ENCODE measurements around the gene ATRN.
"Not testable (repeated sequence)": the region's sequence is repeated elsewhere in the genome, so short reads cannot be mapped to it uniquely, and the experiment has no call there.

ATRN gene

GRCh38 chr20:3586093-3586492, 115.3 kb downstream of the ATRN start:
- no peak overlapping the region for H3K4me3 ChIP-seq (ENCODE audit: low read depth, low read length)
- no peak for DNase-seq (ENCODE audit: low read depth)
- TF ChIP-seq CTCF (conservative IDR thresholded peaks at IDR 0.05; ENCODE audit: low read depth, low read length), result no peak

- H3K4me3 ChIP-seq (ENCODE audit: low read depth, low read length), result no peak overlapping the region
- no peak for TF ChIP-seq CTCF (conservative IDR thresholded peaks at IDR 0.05; ENCODE audit: low read depth, low read length)
- DNase-seq (ENCODE audit: low read depth), result no peak
Observed at GRCh38 chr20:3590164-3590563, 119.3 kb downstream of the ATRN start.

DNA sequence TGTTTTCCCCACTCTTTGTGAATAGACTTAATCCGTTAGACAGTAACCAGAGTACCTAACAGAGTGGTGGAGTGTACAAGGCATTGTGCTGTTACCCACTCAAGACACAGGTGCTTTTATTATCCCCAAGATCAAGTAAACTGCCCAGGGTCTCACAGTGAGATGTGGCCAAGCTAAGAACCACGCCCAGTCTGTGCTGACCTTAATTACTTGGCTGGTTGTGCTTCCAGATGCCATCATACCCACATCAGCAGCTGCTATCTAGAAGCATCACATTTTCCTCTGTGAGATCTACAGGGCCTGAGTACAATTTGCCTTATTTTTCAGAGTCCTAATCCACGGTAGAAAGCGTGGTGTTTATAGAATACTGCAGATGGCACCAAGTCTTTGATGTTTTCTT, 122.1 kb downstream of the ATRN start:
- no peak for DNase-seq (ENCODE audit: low read depth)
- H3K4me3 ChIP-seq (ENCODE audit: low read depth, low read length), result no peak overlapping the region
- TF ChIP-seq CTCF (conservative IDR thresholded peaks at IDR 0.05; ENCODE audit: low read depth, low read length), result no peak

GRCh38 chr20:3595541-3595940, 124.7 kb downstream of the ATRN start:
- no peak for TF ChIP-seq CTCF (conservative IDR thresholded peaks at IDR 0.05; ENCODE audit: low read depth, low read length)
- H3K4me3 ChIP-seq (ENCODE audit: low read depth, low read length), result no peak overlapping the region
- no peak for DNase-seq (ENCODE audit: low read depth)

GRCh38 chr20:3603108-3603507, 132.3 kb downstream of the ATRN start:
- no peak overlapping the region for H3K4me3 ChIP-seq (ENCODE audit: low read depth, low read length)
- DNase-seq (ENCODE audit: low read depth), result no peak
- no peak for TF ChIP-seq CTCF (conservative IDR thresholded peaks at IDR 0.05; ENCODE audit: low read depth, low read length)

- H3K4me3 ChIP-seq (ENCODE audit: low read depth, low read length); DNase-seq (ENCODE audit: low read depth): not testable (repeated sequence)
Observed at GRCh38 chr20:3605386-3605886, 134.6 kb downstream of the ATRN start.

- no peak for TF ChIP-seq CTCF (conservative IDR thresholded peaks at IDR 0.05; ENCODE audit: low read depth, low read length)
- DNase-seq (ENCODE audit: low read depth), result no peak
- H3K4me3 ChIP-seq (ENCODE audit: low read depth, low read length), result no peak overlapping the region
Observed at GRCh38 chr20:3606021-3606420, 135.2 kb downstream of the ATRN start.

- no peak overlapping the region for H3K4me3 ChIP-seq (ENCODE audit: low read depth, low read length)
- DNase-seq (ENCODE audit: low read depth), result no peak
- no peak for TF ChIP-seq CTCF (conservative IDR thresholded peaks at IDR 0.05; ENCODE audit: low read depth, low read length)
Observed at GRCh38 chr20:3611901-3612300, 141.1 kb downstream of the ATRN start.

All from choroid plexus epithelial cell (primary cell).